ENCODE data around the gene SLC6A4.

SLC6A4 gene

GRCh38 chr17:30235386-30236296 lies at the start of gene SLC6A4:
SLC6A4 (minus strand) TSS chr17:30235697; CDS start chr17:30221958, 13,739 bp downstream.
- DNase-seq, result no peak

DNA sequence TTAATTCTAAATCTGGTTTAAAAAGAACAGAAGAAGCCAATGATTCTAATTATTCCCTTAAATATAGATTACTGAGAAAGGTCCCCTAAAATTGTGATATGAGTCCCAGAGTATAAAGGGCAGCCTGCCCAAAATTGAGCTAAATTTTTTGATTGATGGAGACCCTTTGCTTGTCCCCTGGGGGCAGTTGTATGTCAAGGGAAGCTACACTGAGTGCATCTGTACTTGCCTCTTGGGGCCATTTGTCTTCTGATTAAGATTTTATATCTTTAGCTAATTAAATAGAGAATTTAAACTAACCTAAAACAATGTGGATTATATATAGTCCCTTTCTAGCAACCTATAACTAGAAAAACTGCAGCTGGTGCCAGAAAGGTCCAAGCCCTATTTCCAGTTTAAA lies 43.7 kb upstream of the SLC6A4 start:
- no peak for DNase-seq

GRCh38 chr17:30278032-30278431 lies 42.5 kb upstream of the SLC6A4 start:
- no peak for DNase-seq

GRCh38 chr17:30275911-30276310 lies 40.4 kb upstream of the SLC6A4 start:
- no peak for DNase-seq

- no peak for DNase-seq
These were observed 39.4 kb upstream of the SLC6A4 start for GRCh38 chr17:30274887-30275286.

DNA sequence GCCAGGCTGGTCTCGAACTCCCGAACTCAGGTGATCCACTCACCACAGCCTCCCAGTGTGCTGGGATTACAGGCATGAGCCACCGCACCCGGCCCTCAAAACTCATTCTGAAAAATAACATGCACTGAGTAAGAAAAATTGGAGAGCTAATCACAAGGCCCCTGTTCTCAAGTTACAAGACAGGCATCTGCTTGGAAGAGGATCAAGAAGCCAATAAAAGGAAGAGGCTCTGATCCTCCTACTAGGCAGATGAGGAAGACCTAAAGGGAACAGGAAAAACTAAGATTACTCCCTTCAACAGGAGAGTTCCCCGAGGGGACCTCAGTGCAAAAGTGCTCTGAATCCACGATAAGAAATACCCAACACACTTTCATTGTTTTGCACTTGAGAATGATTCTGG lies 37.9 kb upstream of the SLC6A4 start:
- no peak for DNase-seq

DNA sequence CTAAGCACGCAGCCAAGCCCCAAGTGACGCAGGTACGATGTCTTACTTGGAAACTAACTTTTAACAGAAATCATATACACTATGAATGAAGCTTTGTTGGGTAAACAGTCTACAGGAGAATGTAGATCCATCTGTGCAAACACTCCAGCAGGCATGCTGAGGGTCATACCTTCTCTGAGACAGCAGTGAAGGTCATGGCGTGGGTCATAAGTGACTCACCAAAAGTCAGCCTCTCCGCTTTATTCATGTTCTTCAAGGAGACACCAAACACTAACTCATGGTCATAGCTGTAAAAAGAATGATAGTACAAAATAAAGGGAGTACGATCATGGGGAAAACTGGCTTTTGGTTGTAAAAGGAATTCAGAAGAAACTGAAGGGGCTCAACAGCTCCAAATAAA lies 35.6 kb upstream of the SLC6A4 start:
- no peak for DNase-seq

GRCh38 chr17:30267625-30268024 lies 32.1 kb upstream of the SLC6A4 start:
- no peak for DNase-seq

DNA sequence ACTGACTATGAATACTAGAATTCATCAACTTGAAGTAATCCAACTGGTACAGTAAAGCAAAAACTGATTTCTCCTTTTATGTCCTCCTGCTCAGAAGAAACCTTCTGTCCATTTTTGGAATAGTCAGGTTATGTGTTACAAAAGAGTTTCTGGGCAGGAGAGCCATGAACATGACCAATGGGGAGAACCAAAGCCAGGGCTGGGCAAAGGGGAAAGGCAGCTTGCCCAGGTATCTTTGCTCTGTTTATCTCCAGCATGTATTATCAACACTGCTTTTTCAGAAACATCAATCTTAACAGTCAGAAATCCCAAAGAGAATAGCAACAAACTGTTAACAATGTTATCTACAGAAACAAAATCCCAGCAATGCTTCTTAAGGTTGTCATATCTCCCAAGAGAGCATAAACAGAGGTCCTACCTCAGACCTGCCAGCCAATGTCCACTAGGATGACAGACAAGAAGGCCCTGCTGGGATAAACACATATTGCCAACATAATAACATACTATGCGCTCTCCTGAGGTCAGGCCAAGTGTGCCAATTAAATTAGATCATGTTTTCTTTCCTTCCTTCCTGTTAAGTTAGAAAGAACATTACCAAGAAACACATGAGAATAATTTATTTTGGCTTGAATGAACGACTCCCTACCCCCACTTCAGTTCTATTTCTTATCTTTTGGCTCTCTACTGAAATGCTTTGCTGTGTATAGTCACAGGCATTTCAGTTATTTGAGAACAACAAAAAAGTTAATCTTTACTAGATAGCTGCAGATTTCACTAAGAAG lies 28.2 kb upstream of the SLC6A4 start:
- no peak for DNase-seq

DNA sequence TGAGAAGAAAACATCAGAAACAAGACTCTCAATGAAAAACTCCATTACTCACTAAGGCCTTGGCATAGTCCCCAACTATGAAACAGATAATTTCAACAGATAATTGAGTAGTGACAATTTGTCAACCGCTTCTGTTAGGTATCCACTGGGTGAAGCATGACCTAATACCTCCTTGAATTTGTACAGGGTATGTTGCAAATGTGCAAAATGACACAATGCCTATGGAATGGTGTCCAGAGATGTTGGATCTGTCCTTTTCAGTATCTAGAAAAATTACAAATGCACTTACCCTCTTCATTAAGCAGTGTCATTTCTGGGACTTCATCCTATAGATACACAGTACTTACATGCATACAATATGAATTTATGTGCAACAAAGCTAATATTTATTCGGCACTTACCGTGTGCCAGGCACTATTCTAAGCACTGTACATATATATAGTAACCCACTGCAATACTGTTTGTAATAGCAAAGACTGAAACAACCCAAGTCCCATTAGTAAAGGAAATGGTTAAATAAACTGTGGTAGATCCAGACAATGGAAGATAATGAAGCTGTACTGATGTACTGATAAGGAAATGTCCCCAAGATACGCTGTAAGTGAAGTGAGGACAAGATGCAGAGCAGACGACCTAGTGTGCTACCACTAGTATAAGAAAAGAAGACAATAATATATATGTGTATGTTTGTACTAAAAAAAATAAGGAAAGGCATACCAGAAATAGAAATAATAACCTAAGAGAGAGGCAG lies 21.4 kb upstream of the SLC6A4 start:
- no peak for DNase-seq

DNA sequence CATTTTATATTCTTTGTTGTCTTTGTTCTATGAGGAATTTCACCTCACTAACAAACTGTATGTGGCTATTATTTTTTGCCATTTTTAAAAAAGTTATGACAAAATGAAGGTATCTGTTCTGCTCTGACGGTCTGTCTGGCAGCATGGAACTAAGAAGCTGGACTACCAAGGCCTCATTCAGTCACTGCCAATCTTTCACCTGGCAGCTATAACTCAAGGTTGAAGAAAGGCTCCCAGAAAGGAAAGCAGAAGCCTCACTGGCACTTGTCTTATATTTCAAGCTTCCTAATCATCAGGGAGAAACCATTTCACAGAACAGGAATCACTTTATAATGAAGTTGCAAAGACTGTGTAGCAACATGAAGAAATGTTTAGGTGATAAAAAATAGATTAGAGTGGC lies 18.7 kb upstream of the SLC6A4 start:
- DNase-seq, result no peak

GRCh38 chr17:30253312-30253711 lies 17.8 kb upstream of the SLC6A4 start:
- DNase-seq, result no peak

GRCh38 chr17:30251931-30252330 lies 16.4 kb upstream of the SLC6A4 start:
- no peak for DNase-seq

DNA sequence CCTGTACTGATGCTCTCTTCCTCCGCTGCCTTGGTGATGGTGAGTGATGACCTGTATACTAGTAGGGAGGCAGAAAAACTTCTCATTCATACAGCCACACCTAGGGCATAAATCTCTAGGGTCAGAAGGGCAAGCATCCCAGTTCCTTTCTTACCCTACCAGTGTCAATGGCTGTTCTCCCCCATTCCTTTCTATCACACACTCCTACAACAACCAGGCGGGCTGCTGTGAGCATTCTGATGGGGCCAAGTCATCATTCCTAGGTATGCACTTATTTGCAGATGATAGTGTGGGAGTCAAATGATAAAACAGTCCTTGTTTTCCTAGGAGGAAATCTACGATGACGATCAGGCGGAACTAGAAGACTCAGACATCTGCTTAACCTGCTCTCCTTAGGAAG lies 14.0 kb upstream of the SLC6A4 start:
- no peak for DNase-seq

GRCh38 chr17:30248786-30249185 lies 13.3 kb upstream of the SLC6A4 start:
- no peak for DNase-seq

DNA sequence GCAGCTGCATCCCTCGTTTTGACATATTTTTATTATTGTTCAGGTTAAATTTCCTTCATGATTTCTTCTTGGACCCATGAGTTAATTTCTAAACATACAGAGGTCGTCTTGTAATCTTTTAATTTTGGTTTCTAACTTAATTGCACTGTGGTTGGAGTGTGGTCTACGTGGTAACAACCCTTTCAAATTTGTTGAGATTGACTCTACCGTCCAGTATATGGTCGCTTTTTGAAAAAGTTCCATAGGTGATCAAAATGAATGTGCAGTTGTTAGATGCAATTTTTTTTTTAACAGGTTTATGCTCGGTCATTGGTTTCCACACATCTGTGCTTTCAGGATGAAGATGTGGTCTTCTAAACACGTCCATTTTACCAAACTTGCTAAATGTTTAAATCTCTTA lies 11.0 kb upstream of the SLC6A4 start:
- DNase-seq, result no peak

GRCh38 chr17:30244853-30245385 lies 9.4 kb upstream of the SLC6A4 start:
- no peak for DNase-seq

DNA sequence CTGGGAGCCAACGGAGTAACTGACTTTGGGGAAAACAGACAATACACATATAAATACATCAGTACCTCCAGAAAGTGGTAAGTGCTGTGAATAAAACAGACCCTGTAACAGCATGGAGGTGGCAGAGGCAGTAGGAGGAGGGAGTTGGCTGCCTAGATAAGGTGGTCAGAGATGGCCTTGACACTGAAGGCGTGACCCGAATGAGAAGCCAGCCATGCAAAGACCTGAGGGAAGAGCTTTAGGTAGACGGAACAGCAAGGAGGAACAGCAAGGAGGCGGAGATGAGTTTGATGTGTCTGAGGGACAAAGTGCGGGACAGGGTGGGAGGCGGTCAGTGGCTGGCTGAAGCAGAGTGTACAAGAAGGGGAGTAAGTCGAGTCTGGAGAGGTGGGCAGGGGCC lies 8.1 kb upstream of the SLC6A4 start:
- no peak for DNase-seq

GRCh38 chr17:30243002-30243401 lies 7.5 kb upstream of the SLC6A4 start:
- no peak for DNase-seq

DNA sequence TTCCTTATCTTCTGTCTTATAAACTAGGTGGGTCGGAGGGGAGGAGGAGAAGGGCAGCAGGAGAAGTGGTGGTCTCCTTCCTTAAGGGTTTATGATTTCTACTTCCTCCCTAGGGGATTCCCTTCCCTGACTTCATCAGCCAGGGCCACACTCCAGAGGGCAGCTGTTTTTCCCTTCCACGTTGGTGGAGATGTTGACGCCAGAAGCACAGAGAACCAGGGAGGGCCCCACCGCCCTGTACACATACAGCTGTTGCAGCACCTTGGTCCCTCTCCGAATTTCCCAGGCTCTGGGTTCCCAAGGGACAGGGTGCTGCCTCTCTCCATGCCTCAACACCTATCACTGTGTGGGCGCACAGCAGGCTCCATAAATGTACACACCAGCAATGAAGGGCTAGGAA lies 5.6 kb upstream of the SLC6A4 start:
- no peak for DNase-seq

GRCh38 chr17:30240177-30240576 lies 4.7 kb upstream of the SLC6A4 start:
- DNase-seq, result no peak

- no peak for DNase-seq
These were observed 3.6 kb upstream of the SLC6A4 start for GRCh38 chr17:30239089-30239462.

- no peak for DNase-seq
These were observed 3.0 kb upstream of the SLC6A4 start for GRCh38 chr17:30238387-30239088.
